ENCODE results near the gene TRPC4. TPM values are rescaled to one million over a fixed set of nuclear protein-coding genes. Genes with fewer than 3 reads are reported as not detected.

The TRPC4 gene
- total RNA-seq (0.42 and 0.64 TPM in 2 replicates), polyA plus RNA-seq (0.03 and 0.04 TPM in 2 replicates), polyA minus RNA-seq (0.04 and 0.19 TPM in 2 replicates), Bru-seq, nascent RNA (percentile 32 among the genes with signal in this experiment), BruChase-seq, experiment 1, labeled RNA remaining after a 6-hour chase (percentile 10 among the genes with signal in this experiment), BruChase-seq, experiment 2, labeled RNA remaining after a 2-hour chase (percentile 15 among the genes with signal in this experiment)
- 0.10 TPM in 2 replicates for polyA plus RNA-seq (2011; cell fraction: cytosol; rRNA removed)
- 0.20 and 0.41 TPM in 2 replicates for polyA plus RNA-seq (2011; cell fraction: nucleus; rRNA removed)
- polyA plus RNA-seq (2012), result 0.23 and 0.82 TPM in 2 replicates
- not detected for polyA minus RNA-seq (2011; cell fraction: cytosol; rRNA and poly(A)+ RNA removed)
- polyA minus RNA-seq (2011; cell fraction: nucleus; rRNA and poly(A)+ RNA removed), result 1.0 and 1.1 TPM in 2 replicates
- long read RNA-seq, full-length matches to known transcripts, result 1 of 1 reads
- long read RNA-seq, partial matches to known transcripts, result 0 of 1 reads
- long read RNA-seq, other reads (novel, unspliced or antisense), result 0 of 1 reads

DNA sequence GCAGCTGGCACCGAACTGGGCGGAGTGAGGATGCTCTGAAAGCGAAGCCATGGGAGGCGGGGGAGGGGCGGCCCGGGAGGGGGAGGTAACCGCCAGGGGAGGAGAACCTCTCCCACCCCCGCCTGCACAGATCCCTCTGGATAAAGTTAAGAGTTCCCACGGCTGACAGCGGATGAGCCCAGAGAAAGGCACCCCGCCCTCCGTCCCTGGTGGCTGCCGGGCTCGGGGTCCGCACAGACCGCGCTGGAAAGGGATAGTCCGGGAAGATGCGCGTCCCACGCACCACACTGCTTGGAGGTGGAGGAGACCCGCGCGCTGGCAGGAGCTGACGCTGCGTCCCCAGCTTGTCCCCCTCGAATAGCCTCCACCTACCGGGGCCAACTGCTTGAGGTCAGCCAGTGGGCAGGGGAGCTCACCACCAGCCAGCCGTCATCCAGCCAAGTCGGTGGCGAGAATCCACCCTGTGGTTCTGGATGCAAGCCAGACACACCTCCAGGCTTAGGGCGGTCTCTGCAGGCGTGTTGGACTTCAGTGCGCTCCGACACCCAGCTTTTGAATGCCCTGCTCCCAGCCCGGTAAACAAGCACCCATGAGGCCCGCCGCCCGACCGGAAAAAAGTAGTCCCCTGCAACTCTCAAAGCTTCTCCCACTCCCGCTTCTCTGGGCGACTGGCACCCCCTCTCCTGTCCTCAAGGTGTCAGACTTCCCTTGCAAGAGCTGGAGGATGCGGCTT is at the start of gene TRPC4:
Gene TRPC4, minus strand, starts transcription at position 17 of the 733 bp plus-strand sequence. CDS start 86,439 bp downstream, outside the sequence.
- ChIA-PET CTCF (interaction anchor here (0.7 to 3.8 kb wide), 21 partner anchors 8 to 761 kb away, joined by 3 to 34 read pairs (median 4); no protein-coding TSS in a partner anchor), POLR2A (interaction anchor here (0.6 kb wide), 1 partner anchor 294 kb away, joined by 10 read pairs; no protein-coding TSS in a partner anchor)
- no peak for FAIRE-seq
- H2AFZ ChIP-seq (ENCODE audit: low read depth, low read length), result peak within 1 kb of the TSS; percentile 94
- no peaks in the 10 kb centered on the region for H3K9me1 ChIP-seq (replicated peaks; ENCODE audit: control insufficient read depth, extremely low read depth, insufficient read depth, low read length)
- peak; percentile 22 for DNase-seq (ENCODE audit: low read depth, low spot score)
- peaks cover 21% of the 10 kb centered on the region for H3K4me1 ChIP-seq (ENCODE audit: control insufficient read depth, extremely low read depth, insufficient read depth, low read length)
- no TSS peak for BruUV-seq (replicated peaks)
- H3K4me2 ChIP-seq (ENCODE audit: insufficient read depth, low read length), result peak within 1 kb of the TSS; percentile 94
- intact Hi-C loops (cut with micrococcal nuclease) (loop anchor here (1.0 to 10.0 kb wide), 3 partner anchors 9 to 230 kb away; no protein-coding TSS in a partner anchor), dilution Hi-C loops (cut with MboI; ENCODE audit: extremely low pct_ligation_motif_present, low sequenced_read_pairs) (no loop called here)
- H4K20me1 ChIP-seq (replicated peaks; ENCODE audit: control insufficient read depth, extremely low read depth, insufficient read depth, low read length), result no peaks in the 10 kb centered on the region
- no peaks in the 10 kb centered on the region for H3K36me3 ChIP-seq (ENCODE audit: control insufficient read depth in 2 of 2, extremely low read depth in 1 of 2, insufficient read depth in 2 of 2, low read length in 2 of 2)
- H3K4me3 ChIP-seq (replicated peaks in 1 of 3; ENCODE audit: insufficient read depth in 1 of 3, low read depth in 1 of 3, low read length in 3 of 3), result peak within 1 kb of the TSS; percentile 22 to 84 (median 66)
- H3K79me2 ChIP-seq (ENCODE audit: control insufficient read depth, insufficient read depth, low read length), result no peaks in the 10 kb centered on the region
- no peak within 1 kb of the TSS for H3K27ac ChIP-seq (ENCODE audit: insufficient read depth, low read depth, low read length)
- TF ChIP-seq, protein P1, sequence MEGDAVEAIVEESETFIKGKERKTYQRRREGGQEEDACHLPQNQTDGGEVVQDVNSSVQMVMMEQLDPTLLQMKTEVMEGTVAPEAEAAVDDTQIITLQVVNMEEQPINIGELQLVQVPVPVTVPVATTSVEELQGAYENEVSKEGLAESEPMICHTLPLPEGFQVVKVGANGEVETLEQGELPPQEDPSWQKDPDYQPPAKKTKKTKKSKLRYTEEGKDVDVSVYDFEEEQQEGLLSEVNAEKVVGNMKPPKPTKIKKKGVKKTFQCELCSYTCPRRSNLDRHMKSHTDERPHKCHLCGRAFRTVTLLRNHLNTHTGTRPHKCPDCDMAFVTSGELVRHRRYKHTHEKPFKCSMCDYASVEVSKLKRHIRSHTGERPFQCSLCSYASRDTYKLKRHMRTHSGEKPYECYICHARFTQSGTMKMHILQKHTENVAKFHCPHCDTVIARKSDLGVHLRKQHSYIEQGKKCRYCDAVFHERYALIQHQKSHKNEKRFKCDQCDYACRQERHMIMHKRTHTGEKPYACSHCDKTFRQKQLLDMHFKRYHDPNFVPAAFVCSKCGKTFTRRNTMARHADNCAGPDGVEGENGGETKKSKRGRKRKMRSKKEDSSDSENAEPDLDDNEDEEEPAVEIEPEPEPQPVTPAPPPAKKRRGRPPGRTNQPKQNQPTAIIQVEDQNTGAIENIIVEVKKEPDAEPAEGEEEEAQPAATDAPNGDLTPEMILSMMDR (IDR thresholded peaks at IDR 0.05; ENCODE audit: extremely low read depth in 1 of 2, insufficient read depth in 1 of 2, low read depth in 1 of 2, low read length in 2 of 2), result peak; percentile 11 to 16
- TF ChIP-seq MYC (IDR thresholded peaks at IDR 0.05; ENCODE audit: low read depth, low read length) (no peak), EZH2 (IDR thresholded peaks at IDR 0.05; ENCODE audit: borderline replicate concordance, low read depth, low read length, severe bottlenecking) (peak; percentile 37), FOS (IDR thresholded peaks at IDR 0.05; ENCODE audit: borderline replicate concordance, insufficient read depth, low read length) (no peak)
- peaks cover 16 to 24% of the 10 kb centered on the region in 2 experiments for H3K27me3 ChIP-seq (ENCODE audit: control insufficient read depth in 2 of 2, insufficient read depth in 2 of 2, low read length in 2 of 2)
- H3K9me3 ChIP-seq (replicated peaks; ENCODE audit: control insufficient read depth, insufficient read depth, low read length), result no peaks in the 10 kb centered on the region
- peak within 1 kb of the TSS; percentile 60 for H3K9ac ChIP-seq (replicated peaks; ENCODE audit: extremely low read depth, insufficient read depth, low read length)

All from endothelial cell of umbilical vein (primary cell).